Mucosa of stomach (tissue), 1 donor: ENCODE data around the gene RAB8B.

Experiments
- H3K27me3 ChIP-seq: one replicate; pipeline ENCODE4 v1.7.0; 2013; ENCODE audit warnings: mild to moderate bottlenecking, low read length; ENCODE audit not compliant: control insufficient read depth, insufficient read depth
- H3K36me3 ChIP-seq: one replicate; pipeline ENCODE4 v1.7.0; 2013; ENCODE audit warnings: low read length; ENCODE audit not compliant: control insufficient read depth, insufficient read depth
- H3K4me1 ChIP-seq: one replicate; pipeline ENCODE4 v1.7.0; 2013; ENCODE audit warnings: mild to moderate bottlenecking, low read length; ENCODE audit not compliant: control insufficient read depth, insufficient read depth
- H3K4me3 ChIP-seq: one replicate; pipeline ENCODE4 v1.7.0; 2013; ENCODE audit warnings: low read length
- H3K9ac ChIP-seq: one replicate; pipeline ENCODE4 v1.7.0; 2013; ENCODE audit warnings: mild to moderate bottlenecking, low read length, moderate library complexity
- H3K9me3 ChIP-seq: one replicate; pipeline ENCODE4 v1.7.0; 2013; ENCODE audit warnings: mild to moderate bottlenecking, low read length, moderate library complexity; ENCODE audit not compliant: control insufficient read depth
- donor health status: Pancreatic carcinoma.

The RAB8B gene

DNA sequence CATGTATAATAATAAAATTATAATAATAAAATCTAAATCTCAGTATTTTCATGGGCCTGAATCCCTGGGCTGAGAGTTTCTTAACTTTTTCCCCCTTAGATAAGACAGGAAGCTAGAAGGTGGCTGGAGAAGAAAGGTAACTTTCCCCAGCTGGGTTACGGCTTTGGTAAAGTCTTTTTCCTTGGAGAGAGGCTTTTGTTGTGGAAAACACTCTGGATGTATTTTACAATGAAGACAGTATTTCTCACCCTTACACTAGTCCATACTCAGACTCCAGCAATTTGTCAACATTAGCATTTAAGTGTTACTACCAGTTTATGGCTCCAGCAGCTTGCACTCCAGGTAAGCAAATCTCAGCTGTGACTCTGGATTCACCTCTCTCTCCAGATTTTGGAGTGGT, 122.9 kb downstream of the RAB8B start:
- Histone ChIP-seq H3K9ac (no peak overlapping the region), H3K4me1 (no peaks in the 10 kb centered on the region), H3K9me3 (no peaks in the 10 kb centered on the region), H3K4me3 (no peak overlapping the region), H3K27me3 (no peaks in the 10 kb centered on the region), H3K36me3 (no peaks in the 10 kb centered on the region)

DNA sequence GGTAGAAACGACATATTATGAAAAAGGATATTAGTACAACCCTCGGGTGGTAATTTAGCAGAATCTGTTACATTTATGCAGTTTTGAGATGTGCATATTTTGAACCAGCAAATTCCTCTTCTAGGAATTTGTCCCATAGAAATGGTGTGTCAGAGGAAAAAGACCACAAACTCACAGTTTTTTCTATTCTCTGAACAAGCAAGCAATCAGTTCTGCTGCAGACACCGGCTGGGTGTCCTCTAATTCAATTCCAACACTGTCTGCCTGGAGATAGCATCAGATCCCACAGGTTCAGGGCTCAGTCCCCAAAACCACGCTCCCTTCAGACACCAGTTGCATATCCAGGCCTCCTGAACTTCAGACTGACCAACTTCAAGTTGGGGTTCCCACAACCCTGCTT, 124.4 kb downstream of the RAB8B start:
- no peaks in the 10 kb centered on the region for H3K27me3 ChIP-seq
- no peaks in the 10 kb centered on the region for H3K9me3 ChIP-seq
- no peak overlapping the region for H3K9ac ChIP-seq
- no peak overlapping the region for H3K4me3 ChIP-seq
- no peaks in the 10 kb centered on the region for H3K36me3 ChIP-seq
- H3K4me1 ChIP-seq = no peaks in the 10 kb centered on the region

DNA sequence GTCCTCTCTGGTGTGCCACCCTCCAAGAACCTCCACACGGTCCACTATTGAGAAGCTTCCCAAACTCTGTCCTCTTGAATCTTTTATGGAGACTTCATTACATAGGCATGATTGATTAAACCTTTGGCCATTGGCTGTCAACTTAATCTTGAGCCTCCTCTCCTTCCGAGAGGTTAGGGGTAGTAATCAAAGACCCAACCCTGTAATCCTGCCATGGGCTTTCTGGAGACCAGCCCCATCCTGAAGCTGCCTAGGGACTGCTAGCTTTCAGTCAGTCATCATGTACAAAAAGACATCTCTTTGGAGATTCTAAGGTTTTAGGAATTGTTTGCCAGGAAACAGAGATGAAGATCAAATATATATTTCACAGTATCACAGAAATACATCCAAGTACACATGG, 125.0 kb downstream of the RAB8B start:
- Histone ChIP-seq H3K36me3 (no peaks in the 10 kb centered on the region), H3K27me3 (no peaks in the 10 kb centered on the region), H3K4me1 (no peaks in the 10 kb centered on the region), H3K9ac (no peak overlapping the region), H3K4me3 (no peak overlapping the region), H3K9me3 (no peaks in the 10 kb centered on the region)
